UCSD-AML1 (cell line): Measurements from ENCODE around the gene OGFR.
A peak's percentile ranks its signal among the peaks of the same experiment; 100 is the strongest.

Source experiments
- DNase-seq: peaks from one replicate; lab custom pipeline; 2025; ENCODE audit not compliant: unreplicated experiment; lab: John Stamatoyannopoulos, UW

OGFR gene

GRCh38 chr20:62799459-62799858 lies 5.2 kb upstream of the OGFR start:
- no peak for DNase-seq

GRCh38 chr20:62799873-62800272 lies 4.8 kb upstream of the OGFR start:
- DNase-seq = no peak

- DNase-seq = no peak
Measured at GRCh38 chr20:62800314-62801259, 4.0 kb upstream of the OGFR start.

GRCh38 chr20:62801284-62802010 lies 3.2 kb upstream of the OGFR start:
- DNase-seq = no peak

GRCh38 chr20:62802026-62802712 lies 2.5 kb upstream of the OGFR start:
- no peak for DNase-seq

GRCh38 chr20:62804021-62804626 lies 511 bp upstream of the OGFR start:
- no peak for DNase-seq

GRCh38 chr20:62805155-62805710 lies 598 bp downstream of the OGFR start:
- DNase-seq = no peak

- DNase-seq = no peak
Measured at GRCh38 chr20:62805711-62806382, 1.2 kb downstream of the OGFR start.

GRCh38 chr20:62806383-62807050 lies 1.9 kb downstream of the OGFR start:
- DNase-seq = no peak

- no peak for DNase-seq
Measured at GRCh38 chr20:62807444-62808210, 3.0 kb downstream of the OGFR start.

GRCh38 chr20:62808211-62808865 lies 3.7 kb downstream of the OGFR start:
- DNase-seq = peak; percentile 53

- no peak for DNase-seq
Measured at GRCh38 chr20:62809530-62810428, 5.1 kb downstream of the OGFR start.

- no peak for DNase-seq
Measured at GRCh38 chr20:62811320-62811719, 6.7 kb downstream of the OGFR start.

GRCh38 chr20:62811720-62812119 lies 7.1 kb downstream of the OGFR start:
- no peak for DNase-seq

GRCh38 chr20:62812181-62812906 lies 7.7 kb downstream of the OGFR start:
- DNase-seq = no peak

- no peak for DNase-seq
Measured at GRCh38 chr20:62812907-62813200, 8.2 kb downstream of the OGFR start.

GRCh38 chr20:62813588-62813987 lies 9.0 kb downstream of the OGFR start:
- no peak for DNase-seq
